GM23248 (cell line): ENCODE measurements around the gene FOXK1. TPM values are rescaled to one million over a fixed set of nuclear protein-coding genes. Genes with fewer than 3 reads are reported as not detected.

Experiments used
- DNase-seq: peaks from one replicate; pipeline ENCODE4 v3.0.0-alpha.2; 2015
- H2AFZ ChIP-seq: fragments of 200-600 bp; sonication (generic); 2 replicates; pipeline ENCODE4 v1.6.1; 2016; ENCODE audit warnings: antibody characterized with exemption
- H3F3A ChIP-seq: fragments of 200-600 bp; sonication (generic); 2 replicates; pipeline ENCODE4 v1.6.1; 2016; ENCODE audit warnings: mild to moderate bottlenecking, antibody characterized with exemption, mixed run types; ENCODE audit not compliant: insufficient read depth
- H3K27ac ChIP-seq: fragments of 200-600 bp; sonication (generic); 2 replicates; pipeline ENCODE4 v1.5.1; 2016; ENCODE audit warnings: mild to moderate bottlenecking
- H3K27me3 ChIP-seq: fragments of 200-600 bp; sonication (generic); replicated peaks from 2 replicates; pipeline ENCODE4 v1.6.1; 2016; ENCODE audit warnings: mild to moderate bottlenecking; ENCODE audit not compliant: insufficient read depth
- H3K36me3 ChIP-seq: fragments of 200-600 bp; sonication (generic); 2 replicates; pipeline ENCODE4 v1.6.1; 2016; ENCODE audit warnings: low read depth, mild to moderate bottlenecking
- H3K4me1 ChIP-seq: fragments of 200-600 bp; sonication (generic); 2 replicates; pipeline ENCODE4 v1.6.1; 2016; ENCODE audit warnings: mild to moderate bottlenecking; ENCODE audit not compliant: insufficient read depth
- H3K4me2 ChIP-seq: fragments of 200-600 bp; sonication (generic); one replicate; pipeline ENCODE4 v1.6.1; 2016; ENCODE audit warnings: mild to moderate bottlenecking; ENCODE audit not compliant: unreplicated experiment
- H3K4me3 ChIP-seq: fragments of 200-600 bp; sonication (generic); 2 replicates; pipeline ENCODE4 v1.5.1; 2016; ENCODE audit warnings: mild to moderate bottlenecking
- H3K79me2 ChIP-seq: fragments of 200-600 bp; sonication (generic); 2 replicates; pipeline ENCODE4 v1.6.1; 2016; ENCODE audit warnings: mild to moderate bottlenecking; ENCODE audit not compliant: insufficient read depth
- H3K9ac ChIP-seq: fragments of 200-600 bp; sonication (generic); 2 replicates; pipeline ENCODE4 v1.6.1; 2016; ENCODE audit warnings: mild to moderate bottlenecking
- H3K9me2 ChIP-seq: fragments of 200-600 bp; sonication (generic); 2 replicates; pipeline ENCODE4 v1.6.1; 2016; ENCODE audit warnings: mixed run types, mild to moderate bottlenecking, moderate library complexity; ENCODE audit not compliant: insufficient read depth
- H3K9me3 ChIP-seq: fragments of 200-600 bp; sonication (generic); one replicate; pipeline ENCODE4 v1.6.1; 2017; ENCODE audit warnings: low read depth
- H4K20me1 ChIP-seq: fragments of 200-600 bp; sonication (generic); 2 replicates; pipeline ENCODE4 v1.6.0; 2016; ENCODE audit not compliant: insufficient read depth
- EZH2 ChIP-seq: fragments of 200-600 bp; sonication (generic); IDR thresholded peaks from 2 replicates; pipeline ENCODE4 v1.6.1; 2018; ENCODE audit warnings: antibody characterized with exemption, mild to moderate bottlenecking; ENCODE audit not compliant: insufficient read depth, poor library complexity, severe bottlenecking
- EZH2phosphoT487 ChIP-seq: fragments of 200-600 bp; sonication (generic); IDR thresholded peaks from 2 replicates; pipeline ENCODE4 v1.6.1; 2018; ENCODE audit warnings: antibody characterized with exemption, moderate library complexity, mild to moderate bottlenecking, low read depth; ENCODE audit not compliant: insufficient read depth
- WGBS, 2 experiments: methylation state at CpG; one replicate each; pipeline ENCODE4 v1.1.6; 2015 to 2017; ENCODE audit warnings: low lambda C conversion rate in 2 of 2, low coverage in 1 of 2; ENCODE audit errors: missing lambda C conversion rate in 2 of 2; 5-methylcytosine and 5-hydroxymethylcytosine counted together
- in situ Hi-C: fragments of 300-500 bp; cut with MboI; formaldehyde crosslinking; loops from 2 replicates; pipeline ENCODE4 v1.15.0; 2020
- polyA plus RNA-seq: library from polyadenylated mRNA; unstranded; fragments of >200 nt; fragmentation: Nextera tagmentation; extraction: Ambion mirVana; gene quantifications from 2 replicates; pipeline ENCODE4 v1.2.1, GENCODE V29; 2016
- total RNA-seq: library from RNA; depleted of rRNA; stranded (reverse); fragments of >200 nt; shearing (Covaris generic); gene quantifications from 2 replicates; pipeline ENCODE4 v1.2.3, GENCODE V29; 2014

The FOXK1 gene
- total and polyA plus RNA-seq, 2 experiments from 2014 or later, result 8.5 to 16.4 TPM

- no peak for DNase-seq
Measured at GRCh38 chr7:4722960-4723630, 41.0 kb downstream of the FOXK1 start.

GRCh38 chr7:4724648-4725013 is 42.5 kb downstream of the FOXK1 start:
- peak overlapping the region; percentile 96 for H3K4me2 ChIP-seq
- no peaks in the 10 kb centered on the region; the same call in 1 of the 2 replicates for H4K20me1 ChIP-seq
- peaks cover 12% of the 10 kb centered on the region for H3K4me1 ChIP-seq
- H3F3A ChIP-seq, result peaks cover 19% of the 10 kb centered on the region
- H3K36me3 ChIP-seq, result no peaks in the 10 kb centered on the region; the same call in 1 of the 2 replicates
- peak overlapping the region; percentile 97 for H3K27ac ChIP-seq
- 10% methylated on average over 3 to 6 of the region's 6 CpGs for WGBS, 2 experiments
- no peaks in the 10 kb centered on the region for H3K9me2 ChIP-seq
- 0 out of 2 replicates have a peak overlapping the region, but pooled peaks have one; percentile 2 for H2AFZ ChIP-seq
- in situ Hi-C loops, result no loop called here
- H3K27me3 ChIP-seq, result no peaks in the 10 kb centered on the region
- H3K4me3 ChIP-seq, result peak overlapping the region; percentile 72
- TF ChIP-seq EZH2phosphoT487 (no peak), EZH2 (no peak)
- no peaks in the 10 kb centered on the region for H3K9me3 ChIP-seq
- H3K79me2 ChIP-seq, result peaks cover 93% of the 10 kb centered on the region
- H3K9ac ChIP-seq, result peak overlapping the region; percentile 93
- peak; percentile 50 for DNase-seq

More at GRCh38 chr7:4722960-4723630, 41.0 kb downstream of the FOXK1 start:
- Histone ChIP-seq H3K4me3 (no peak overlapping the region), H3K27me3 (no peaks in the 10 kb centered on the region), H3K9me2 (no peaks in the 10 kb centered on the region), H3K9ac (no peak overlapping the region), H3K9me3 (no peaks in the 10 kb centered on the region), H3K27ac (no peak overlapping the region), H3K4me1 (peaks cover 12% of the 10 kb centered on the region), H3K36me3 (no peaks in the 10 kb centered on the region), H4K20me1 (no peaks in the 10 kb centered on the region; the same call in 1 of the 2 replicates), H3F3A (peaks cover 19% of the 10 kb centered on the region), H3K79me2 (peaks cover 93% of the 10 kb centered on the region), H3K4me2 (no peak overlapping the region), H2AFZ (no peak overlapping the region)
- in situ Hi-C loops, result no loop called here
- no peak for TF ChIP-seq EZH2
- TF ChIP-seq EZH2phosphoT487, result no peak
- 67 to 72% methylated on average over 30 of the region's 30 CpGs for WGBS, 2 experiments

- 0 out of 2 replicates have a peak overlapping the region, but pooled peaks have one; percentile 2 for H2AFZ ChIP-seq
- peak; percentile 96 for DNase-seq
Measured at GRCh38 chr7:4725014-4725849, 43.1 kb downstream of the FOXK1 start.

GRCh38 chr7:4725850-4726450 is 43.9 kb downstream of the FOXK1 start:
- Histone ChIP-seq H3F3A (peaks cover 19% of the 10 kb centered on the region), H3K79me2 (peaks cover 93% of the 10 kb centered on the region), H3K9ac (peak overlapping the region; percentile 93), H3K4me3 (peak overlapping the region; percentile 72), H3K9me2 (no peaks in the 10 kb centered on the region), H3K27ac (peak overlapping the region; percentile 97), H3K27me3 (no peaks in the 10 kb centered on the region), H4K20me1 (no peaks in the 10 kb centered on the region; the same call in 1 of the 2 replicates), H3K4me2 (peak overlapping the region; percentile 96), H3K36me3 (no peaks in the 10 kb centered on the region; the same call in 1 of the 2 replicates), H3K9me3 (no peaks in the 10 kb centered on the region), H3K4me1 (peaks cover 12% of the 10 kb centered on the region), H2AFZ (0 out of 2 replicates have a peak overlapping the region, but pooled peaks have one; percentile 2)
- WGBS, 2 experiments, result 59 to 62% methylated on average over 15 of the region's 15 CpGs
- in situ Hi-C loops, result no loop called here
- DNase-seq, result peak; percentile 15
- TF ChIP-seq EZH2phosphoT487 (no peak), EZH2 (no peak)

More at GRCh38 chr7:4725014-4725849, 43.1 kb downstream of the FOXK1 start:
- no peaks in the 10 kb centered on the region; the same call in 1 of the 2 replicates for H3K36me3 ChIP-seq
- peak overlapping the region; percentile 97 for H3K27ac ChIP-seq
- peak overlapping the region; percentile 72 for H3K4me3 ChIP-seq
- H3K79me2 ChIP-seq, result peaks cover 93% of the 10 kb centered on the region
- H3K9me3 ChIP-seq, result no peaks in the 10 kb centered on the region
- no peaks in the 10 kb centered on the region for H3K27me3 ChIP-seq
- TF ChIP-seq EZH2phosphoT487, result no peak
- H3F3A ChIP-seq, result peaks cover 19% of the 10 kb centered on the region
- in situ Hi-C loops, result no loop called here
- H3K4me2 ChIP-seq, result peak overlapping the region; percentile 96
- WGBS, 2 experiments, result 0 to 3% methylated on average over 45 to 46 of the region's 48 CpGs
- peak overlapping the region; percentile 93 for H3K9ac ChIP-seq
- H4K20me1 ChIP-seq, result no peaks in the 10 kb centered on the region; the same call in 1 of the 2 replicates
- no peaks in the 10 kb centered on the region for H3K9me2 ChIP-seq
- H3K4me1 ChIP-seq, result peaks cover 12% of the 10 kb centered on the region
